ENCODE measurements around the gene MARCKSL1. TPM values are rescaled to one million over a fixed set of nuclear protein-coding genes. Genes with fewer than 3 reads are reported as not detected.
A peak's percentile ranks its signal among the peaks of the same experiment; 100 is the strongest.

Gene MARCKSL1
- total RNA-seq, 1 donor from 2014 or later, result 465 TPM

DNA sequence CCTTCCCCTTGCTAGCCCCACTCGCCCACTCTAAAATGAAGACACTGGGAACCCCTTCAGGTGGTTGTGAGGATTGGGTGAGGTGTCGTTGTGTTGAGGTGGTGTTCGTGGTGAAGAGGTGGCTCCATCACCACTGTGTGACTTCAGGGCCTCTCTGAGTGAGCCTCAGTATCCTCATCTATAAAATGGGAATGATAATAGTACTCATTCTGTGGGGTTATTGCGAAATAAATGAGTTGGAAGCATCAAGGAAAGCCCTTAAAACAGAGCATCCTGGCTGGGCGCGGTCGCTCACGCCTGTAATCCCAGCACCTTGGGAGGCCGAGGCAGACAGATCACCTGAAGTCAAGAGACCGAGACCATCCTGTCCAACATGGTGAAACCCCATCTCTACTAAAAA, 6.7 kb upstream of the MARCKSL1 start:
- H3K9me3 Mint-ChIP-seq, result no peaks in the 10 kb centered on the region
- no peaks in the 10 kb centered on the region for H3K27me3 Mint-ChIP-seq
- no peak for TF ChIP-seq CTCF (conservative IDR thresholded peaks at IDR 0.05)
- H3K36me3 Mint-ChIP-seq, result no peaks in the 10 kb centered on the region
- H3K27ac Mint-ChIP-seq, result no peak overlapping the region
- H3K4me3 Mint-ChIP-seq, result no peak overlapping the region
- H3K4me1 Mint-ChIP-seq (ENCODE audit: unreplicated experiment), result peaks cover 21% of the 10 kb centered on the region
- DNase-seq (ENCODE audit: extremely low spot score, unreplicated experiment), result no peak

DNA sequence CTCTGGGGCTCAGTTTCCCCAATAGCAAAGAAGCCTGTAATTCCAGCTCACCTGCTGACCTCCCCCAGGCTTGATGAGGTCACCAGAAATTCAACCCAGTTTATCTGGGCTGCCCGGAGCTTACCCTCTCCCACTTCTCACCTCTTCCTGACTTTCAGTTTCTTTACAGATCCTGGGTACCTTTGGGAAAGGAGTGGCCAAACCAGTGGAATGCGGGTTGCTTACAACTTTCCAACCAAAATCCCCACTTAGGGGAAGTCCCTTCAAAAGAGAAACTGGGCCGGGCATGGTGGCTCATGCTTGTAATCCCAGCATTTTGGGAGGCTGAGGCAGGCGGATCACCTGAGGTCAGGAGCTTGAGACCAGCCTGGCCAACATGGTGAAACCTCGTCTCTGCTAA, 5.9 kb upstream of the MARCKSL1 start:
- no peak for TF ChIP-seq CTCF (conservative IDR thresholded peaks at IDR 0.05)
- no peak overlapping the region for H3K27ac Mint-ChIP-seq

DNA sequence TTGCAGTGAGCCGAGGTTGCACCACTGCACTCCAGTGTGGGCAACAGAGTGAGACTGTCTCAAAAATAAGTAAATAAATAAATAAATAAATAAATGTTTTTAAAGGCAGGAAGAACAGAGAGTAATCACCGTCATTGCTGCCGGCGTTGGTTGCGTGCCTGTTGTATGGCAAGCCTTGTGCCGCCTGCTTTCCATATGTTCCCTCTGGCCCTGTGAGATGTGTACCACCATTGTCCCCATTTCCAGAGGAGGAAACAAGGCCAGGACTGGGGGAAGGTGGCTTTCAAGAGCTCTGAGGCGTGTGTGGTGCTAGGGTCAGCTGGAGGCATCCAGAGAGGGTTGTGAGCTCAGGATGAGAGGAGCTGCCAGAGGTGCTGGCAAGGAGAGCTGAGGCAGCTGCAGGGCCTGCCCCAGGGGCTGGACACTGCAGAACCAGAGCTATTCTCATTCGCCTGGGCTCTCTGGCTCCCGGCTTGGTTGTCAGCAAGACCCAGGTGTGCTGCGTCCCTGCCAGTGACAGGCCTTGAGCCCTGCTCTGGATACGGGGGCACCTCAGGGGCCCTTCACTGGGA, 5.2 kb upstream of the MARCKSL1 start:
- no peaks in the 10 kb centered on the region for H3K36me3 Mint-ChIP-seq
- no peaks in the 10 kb centered on the region for H3K27me3 Mint-ChIP-seq
- peaks cover 18% of the 10 kb centered on the region for H3K4me1 Mint-ChIP-seq (ENCODE audit: unreplicated experiment)
- H3K27ac Mint-ChIP-seq, result no peak overlapping the region
- DNase-seq (ENCODE audit: extremely low spot score, unreplicated experiment), result no peak
- no peak overlapping the region for H3K4me3 Mint-ChIP-seq
- no peak for TF ChIP-seq CTCF (conservative IDR thresholded peaks at IDR 0.05)
- H3K9me3 Mint-ChIP-seq, result no peaks in the 10 kb centered on the region

More for the DNA sequence above, 5.9 kb upstream of the MARCKSL1 start:
- H3K36me3 Mint-ChIP-seq, result no peaks in the 10 kb centered on the region
- H3K4me1 Mint-ChIP-seq (ENCODE audit: unreplicated experiment), result peaks cover 23% of the 10 kb centered on the region
- no peaks in the 10 kb centered on the region for H3K27me3 Mint-ChIP-seq
- H3K4me3 Mint-ChIP-seq, result no peak overlapping the region
- H3K9me3 Mint-ChIP-seq, result no peaks in the 10 kb centered on the region
- no peak for DNase-seq (ENCODE audit: extremely low spot score, unreplicated experiment)

DNA sequence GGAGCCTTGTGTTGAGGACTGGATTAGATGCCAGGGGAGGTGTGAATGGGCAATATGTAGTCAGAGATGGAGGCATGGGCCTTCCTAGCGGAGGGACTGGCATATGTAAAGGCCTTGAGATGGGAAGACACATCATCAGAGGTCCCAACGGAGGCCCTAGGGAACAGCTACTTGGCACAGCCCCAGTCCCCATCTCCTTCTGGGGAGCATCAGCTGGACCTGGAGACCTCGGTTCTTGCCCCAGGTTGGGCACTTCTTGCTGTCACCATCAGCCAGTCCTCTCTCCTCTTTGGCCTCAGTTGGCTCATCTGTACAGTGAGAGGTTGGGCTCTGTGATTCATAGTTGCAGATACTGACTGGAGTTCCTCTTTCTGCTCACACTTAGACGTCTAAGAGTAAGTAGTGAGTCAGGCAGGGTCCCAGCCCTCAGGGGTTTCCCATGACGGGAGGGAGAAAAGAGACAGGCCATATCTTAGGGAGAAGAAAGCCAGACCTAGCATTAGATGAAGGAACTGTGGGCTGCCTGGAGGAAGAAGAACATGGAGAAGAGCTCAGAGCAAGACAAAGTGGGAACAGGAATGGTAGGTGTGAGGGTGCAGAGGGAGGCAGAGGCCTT, 3.4 kb upstream of the MARCKSL1 start:
- Mint-ChIP-seq H3K27ac (no peak overlapping the region), H3K4me1 (ENCODE audit: unreplicated experiment) (peaks cover 12% of the 10 kb centered on the region), H3K27me3 (no peaks in the 10 kb centered on the region), H3K4me3 (no peak overlapping the region), H3K9me3 (no peaks in the 10 kb centered on the region), H3K36me3 (peaks cover 3% of the 10 kb centered on the region)
- no peak for TF ChIP-seq CTCF (conservative IDR thresholded peaks at IDR 0.05)
- DNase-seq (ENCODE audit: extremely low spot score, unreplicated experiment), result no peak

DNA sequence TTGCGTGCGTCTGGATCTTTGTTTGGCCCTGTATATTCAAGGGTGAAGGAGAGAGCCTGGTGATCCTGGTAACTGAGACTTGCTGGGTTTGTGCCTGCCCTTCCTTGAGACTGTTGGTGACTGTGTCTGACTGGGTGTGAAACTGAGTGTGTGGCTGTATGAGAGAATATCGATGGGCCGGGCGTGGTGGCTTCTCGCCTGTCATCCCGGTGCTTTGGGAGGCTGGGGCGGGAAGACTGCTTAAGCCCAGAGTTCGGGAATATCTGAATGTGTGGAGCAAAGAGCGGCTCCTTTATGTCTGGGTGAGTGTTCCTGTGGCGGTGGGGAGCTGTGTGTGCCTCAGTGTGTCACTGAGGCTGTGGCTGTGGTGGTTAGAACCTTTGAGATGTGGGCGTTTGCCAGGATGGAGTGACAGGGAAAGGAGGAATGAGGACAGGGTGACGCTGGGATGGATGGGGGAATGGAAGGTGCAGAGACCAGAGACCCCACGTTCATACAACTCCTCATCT, 2.7 kb upstream of the MARCKSL1 start:
- H3K27me3 Mint-ChIP-seq, result no peaks in the 10 kb centered on the region
- no peaks in the 10 kb centered on the region for H3K9me3 Mint-ChIP-seq
- DNase-seq (ENCODE audit: extremely low spot score, unreplicated experiment), result no peak
- H3K36me3 Mint-ChIP-seq, result peaks cover 10% of the 10 kb centered on the region
- H3K4me3 Mint-ChIP-seq, result peak overlapping the region; percentile 63
- TF ChIP-seq CTCF (conservative IDR thresholded peaks at IDR 0.05), result no peak
- peaks cover 19% of the 10 kb centered on the region for H3K4me1 Mint-ChIP-seq (ENCODE audit: unreplicated experiment)
- peak overlapping the region; percentile 52 for H3K27ac Mint-ChIP-seq

All from type B pancreatic cell (in vitro differentiated cells).